OCI-LY7 (cell line): ENCODE data around the gene FGF2.

Source experiments
- EZH2phosphoT487 ChIP-seq: fragments of 200-600 bp; sonication (generic); IDR thresholded peaks from 2 replicates; pipeline ENCODE4 v1.6.1; 2018; ENCODE audit warnings: low read depth, borderline replicate concordance, mild to moderate bottlenecking, mixed run types, antibody characterized with exemption, low read length, moderate library complexity, mixed read lengths
- TF ChIP-seq, protein P1 (sequence below): fragments of 200-600 bp; sonication (generic); conservative IDR thresholded peaks from 2 replicates; pipeline ENCODE4 v1.5.1; 2014; ENCODE audit warnings: mild to moderate bottlenecking, antibody characterized with exemption, low read length, moderate library complexity, mixed read lengths

DNA sequence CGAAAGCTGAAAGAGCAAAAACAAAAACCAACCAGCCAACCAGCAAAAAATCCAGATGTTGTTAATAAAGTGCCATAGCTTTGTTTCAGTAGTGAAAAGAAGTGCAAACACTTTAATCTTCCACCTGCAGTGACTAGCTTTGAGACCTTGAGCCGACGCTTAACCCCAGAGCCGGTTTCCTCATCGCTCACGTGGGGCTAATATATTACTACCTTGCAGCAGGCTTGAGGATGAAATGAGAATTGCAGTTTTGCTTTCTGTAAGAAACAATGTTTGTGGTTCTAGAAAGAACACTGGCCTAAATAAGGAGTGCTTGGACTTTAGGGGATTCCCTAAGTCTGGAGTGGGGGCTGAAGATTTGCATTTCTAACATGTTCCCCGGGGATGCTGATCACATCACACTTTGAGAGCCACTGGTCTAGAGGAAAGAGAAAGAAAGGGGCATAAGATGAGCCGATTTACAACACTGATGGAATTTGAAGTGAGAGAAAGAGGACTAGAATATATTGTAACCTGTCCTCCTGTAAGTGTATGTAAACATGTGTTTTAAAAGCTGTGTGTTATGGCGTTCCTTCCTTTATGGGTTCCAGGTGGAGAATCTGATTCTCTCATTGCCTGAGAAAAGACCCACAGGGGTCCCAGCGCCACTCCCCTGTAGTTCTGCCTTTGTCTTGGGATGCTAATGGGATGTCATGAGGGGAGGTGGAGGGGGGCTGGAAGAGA lies 1.4 kb downstream of the FGF2 start:
- TF ChIP-seq, protein P1, sequence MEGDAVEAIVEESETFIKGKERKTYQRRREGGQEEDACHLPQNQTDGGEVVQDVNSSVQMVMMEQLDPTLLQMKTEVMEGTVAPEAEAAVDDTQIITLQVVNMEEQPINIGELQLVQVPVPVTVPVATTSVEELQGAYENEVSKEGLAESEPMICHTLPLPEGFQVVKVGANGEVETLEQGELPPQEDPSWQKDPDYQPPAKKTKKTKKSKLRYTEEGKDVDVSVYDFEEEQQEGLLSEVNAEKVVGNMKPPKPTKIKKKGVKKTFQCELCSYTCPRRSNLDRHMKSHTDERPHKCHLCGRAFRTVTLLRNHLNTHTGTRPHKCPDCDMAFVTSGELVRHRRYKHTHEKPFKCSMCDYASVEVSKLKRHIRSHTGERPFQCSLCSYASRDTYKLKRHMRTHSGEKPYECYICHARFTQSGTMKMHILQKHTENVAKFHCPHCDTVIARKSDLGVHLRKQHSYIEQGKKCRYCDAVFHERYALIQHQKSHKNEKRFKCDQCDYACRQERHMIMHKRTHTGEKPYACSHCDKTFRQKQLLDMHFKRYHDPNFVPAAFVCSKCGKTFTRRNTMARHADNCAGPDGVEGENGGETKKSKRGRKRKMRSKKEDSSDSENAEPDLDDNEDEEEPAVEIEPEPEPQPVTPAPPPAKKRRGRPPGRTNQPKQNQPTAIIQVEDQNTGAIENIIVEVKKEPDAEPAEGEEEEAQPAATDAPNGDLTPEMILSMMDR: no peak
- TF ChIP-seq EZH2phosphoT487: no peak
